HG03565 (cell line): ENCODE data around the gene GRID2IP.
A peak's percentile ranks its signal among the peaks of the same experiment; 100 is the strongest.
"Not testable (repeated sequence)": the region's sequence is repeated elsewhere in the genome, so short reads cannot be mapped to it uniquely, and the experiment has no call there.

Source experiments
- ATAC-seq: cut with Tn5 transposase; IDR thresholded peaks from one replicate; pipeline ENCODE4 v1.9.1; 2021; ENCODE audit warnings: mild to moderate bottlenecking, moderate library complexity; ENCODE audit not compliant: unreplicated experiment

The GRID2IP gene

GRCh38 chr7:6453734-6454133 is 97.5 kb downstream of the GRID2IP start:
- no peak for ATAC-seq

- ATAC-seq, result no peak
These were observed 100.0 kb downstream of the GRID2IP start for GRCh38 chr7:6451224-6451705.

- not testable (repeated sequence) for ATAC-seq
These were observed 100.7 kb downstream of the GRID2IP start for GRCh38 chr7:6450591-6450990.

- ATAC-seq, result not testable (repeated sequence)
These were observed 101.4 kb downstream of the GRID2IP start for GRCh38 chr7:6449884-6450283.

- no peak for ATAC-seq
These were observed 102.2 kb downstream of the GRID2IP start for GRCh38 chr7:6448943-6449543.

GRCh38 chr7:6447581-6448199 is 103.6 kb downstream of the GRID2IP start, which contains the start of gene DAGLB:
DAGLB (minus strand) TSS chr7:6447954; CDS start chr7:6447842, 112 bp downstream.
- ATAC-seq, result peak; percentile 83
